Left renal pelvis (tissue), 4 donors: ENCODE measurements around the gene RSRC1. TPM values are rescaled to one million over a fixed set of nuclear protein-coding genes. Genes with fewer than 3 reads are reported as not detected.
"Not testable (repeated sequence)": the region's sequence is repeated elsewhere in the genome, so short reads cannot be mapped to it uniquely, and the experiment has no call there.

ENCODE experiments used
- DNase-seq, 4 donors: peaks; one replicate each; pipeline ENCODE4 v3.0.0-alpha.2; 2013; ENCODE audit warnings: low read depth in 4 of 4, low spot score in 3 of 4
- polyA plus RNA-seq, 4 donors: library from polyadenylated mRNA; unstranded; fragments of 120-200 nt; gene quantifications; one replicate each; pipeline ENCODE4 v1.2.1, GENCODE V29; 2013; ENCODE audit not compliant: insufficient read length in 4 of 4

RSRC1 gene
- polyA plus RNA-seq, 4 donors = 21.1 to 36.4 (median 32.3) TPM

DNA sequence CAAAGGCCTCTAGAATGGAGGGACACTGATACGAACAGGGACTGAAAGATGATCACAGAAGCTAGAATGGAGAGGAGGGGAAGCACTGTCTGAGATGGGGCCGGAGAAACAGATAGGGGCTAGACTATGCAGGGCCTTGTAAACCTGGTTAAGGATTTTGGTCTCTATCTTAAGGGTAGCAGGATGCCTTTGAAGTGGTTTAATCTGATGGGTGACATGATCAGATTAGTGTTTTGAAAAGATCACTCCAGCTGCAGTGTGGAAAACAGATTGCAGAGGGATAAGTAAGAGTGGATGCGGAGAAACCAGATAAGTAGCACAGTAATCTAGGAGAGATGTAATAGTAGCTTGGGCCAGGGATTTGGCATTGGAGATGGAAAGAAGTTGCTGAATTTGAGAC, 108.1 kb downstream of the RSRC1 start:
- no peak for DNase-seq

DNA sequence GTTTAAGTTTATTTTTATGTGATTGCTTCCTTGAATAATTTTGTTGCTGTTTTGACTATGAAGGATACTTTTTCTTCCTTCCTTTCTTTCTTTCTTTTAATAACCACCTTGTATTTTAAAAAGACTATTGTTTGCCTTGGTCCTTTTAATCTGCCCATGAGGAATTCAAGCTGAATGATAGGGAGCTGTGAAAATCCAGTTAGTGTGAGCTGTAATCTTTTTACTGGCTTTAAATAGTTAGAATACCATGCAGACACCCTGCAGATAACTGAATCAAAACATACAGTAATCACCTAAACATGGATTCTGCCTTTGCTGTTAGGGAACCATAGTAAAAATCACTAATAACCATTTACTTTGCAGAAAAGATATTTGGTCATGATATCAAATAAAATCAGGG, 110.7 kb downstream of the RSRC1 start:
- no peak for DNase-seq

DNA sequence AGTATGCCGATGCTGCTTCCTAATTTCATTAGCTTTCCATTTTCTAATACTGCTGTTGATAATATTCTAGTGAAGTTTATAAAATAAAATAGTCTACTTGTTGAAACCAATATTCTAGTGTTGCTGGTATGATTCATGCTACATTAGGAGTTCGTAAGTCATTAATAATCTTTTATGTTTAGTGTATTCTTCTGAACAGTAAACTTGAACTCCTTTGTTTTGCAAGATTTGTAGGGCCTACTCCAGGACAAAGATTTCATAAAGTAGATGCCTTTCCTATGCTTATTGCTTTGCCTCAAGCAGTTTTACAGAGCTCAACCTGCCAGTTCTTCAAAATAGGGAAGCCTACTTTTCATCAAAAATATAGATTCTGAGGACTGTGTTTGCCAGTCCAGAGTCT, 111.5 kb downstream of the RSRC1 start:
- DNase-seq = no peak

DNA sequence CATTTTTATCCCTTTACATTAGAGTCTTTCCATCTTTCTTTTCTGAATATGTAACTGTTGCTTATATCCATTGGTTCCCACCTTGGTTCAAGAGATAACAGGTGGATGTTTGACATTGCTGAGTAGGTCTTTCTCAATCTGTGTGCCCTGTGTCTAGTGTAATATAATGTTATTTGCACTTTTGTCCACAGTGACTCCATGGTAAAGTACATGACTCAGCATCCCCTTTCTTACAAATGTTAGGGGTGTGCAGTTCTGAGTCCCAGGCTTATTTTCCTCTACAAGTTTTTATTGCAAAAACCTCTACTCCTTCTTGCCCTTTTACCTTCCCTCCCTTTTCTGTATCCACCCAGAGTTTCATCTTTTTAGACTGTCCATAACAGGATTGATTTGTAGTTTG, 116.5 kb downstream of the RSRC1 start:
- DNase-seq = no peak

DNA sequence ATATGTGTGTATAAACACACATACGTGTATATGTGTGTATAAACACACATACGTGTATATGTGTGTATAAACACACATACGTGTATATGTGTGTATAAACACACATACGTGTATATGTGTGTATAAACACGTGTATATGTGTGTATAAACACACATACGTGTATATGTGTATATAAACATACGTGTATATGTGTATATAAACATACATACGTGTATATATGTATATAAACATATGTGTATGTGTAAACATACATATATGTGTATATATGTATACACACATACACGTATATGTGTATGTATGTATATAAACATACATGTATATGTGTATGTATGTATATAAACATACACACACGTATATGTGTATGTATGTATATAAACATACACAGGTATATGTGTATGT, 119.1 kb downstream of the RSRC1 start:
- not testable (repeated sequence) for DNase-seq

DNA sequence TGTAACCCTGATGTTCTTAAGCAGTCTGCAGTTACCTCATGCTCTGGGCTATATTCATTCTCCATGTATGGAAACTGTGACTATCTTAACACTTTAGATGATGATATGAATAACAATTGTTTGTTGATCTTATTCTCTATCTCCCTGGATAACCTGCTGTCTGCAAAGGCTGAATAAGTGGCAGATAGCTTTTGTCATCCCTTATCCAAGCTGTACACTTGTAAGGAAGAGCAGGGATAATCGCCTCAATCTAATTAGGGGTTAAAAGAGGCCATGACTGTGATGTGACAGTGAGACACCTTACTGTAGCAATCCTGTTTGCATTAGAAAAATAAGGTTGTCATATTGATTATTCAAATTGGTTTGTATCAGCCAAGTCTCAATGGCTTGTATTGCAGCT, 123.9 kb downstream of the RSRC1 start:
- no peak for DNase-seq

DNA sequence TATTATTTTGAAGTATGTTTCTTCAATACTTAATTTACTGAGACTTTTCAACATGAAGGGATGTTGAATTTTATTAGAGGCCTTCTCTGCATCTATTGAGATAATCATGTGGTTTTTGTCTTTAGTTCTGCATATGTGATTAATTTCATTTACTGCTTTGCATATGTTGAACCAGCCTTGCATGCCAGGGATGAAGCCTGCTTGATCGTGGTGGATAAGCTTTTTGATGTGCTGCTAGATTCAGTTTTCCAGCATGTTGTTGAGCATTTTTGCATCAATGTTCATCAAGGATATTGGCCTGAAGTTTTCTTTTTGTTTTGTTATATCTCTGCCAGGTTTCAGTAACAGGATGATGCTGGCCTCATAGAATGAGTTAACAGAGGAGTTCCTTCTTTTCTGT, 134.4 kb downstream of the RSRC1 start:
- DNase-seq = no peak

DNA sequence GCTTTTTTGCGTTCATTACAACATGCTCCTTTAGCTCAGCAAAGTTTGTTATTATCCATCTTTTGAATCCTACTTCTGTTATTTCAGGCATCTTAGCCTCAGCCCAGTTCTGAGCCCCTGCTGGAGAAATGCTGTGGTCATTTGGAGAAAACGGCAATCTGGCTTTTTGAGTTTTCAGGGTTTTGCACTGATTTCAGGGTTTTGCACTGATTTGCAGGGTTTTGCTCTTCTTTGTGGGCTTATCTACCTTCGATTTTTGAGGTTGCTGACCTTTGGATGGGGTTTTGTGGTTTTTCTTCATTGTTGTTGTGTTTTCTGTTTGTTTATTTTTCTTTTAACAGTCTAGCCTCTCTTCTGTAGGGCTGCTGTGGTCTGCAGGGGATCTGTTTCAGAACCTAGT, 137.4 kb downstream of the RSRC1 start:
- DNase-seq = no peak

DNA sequence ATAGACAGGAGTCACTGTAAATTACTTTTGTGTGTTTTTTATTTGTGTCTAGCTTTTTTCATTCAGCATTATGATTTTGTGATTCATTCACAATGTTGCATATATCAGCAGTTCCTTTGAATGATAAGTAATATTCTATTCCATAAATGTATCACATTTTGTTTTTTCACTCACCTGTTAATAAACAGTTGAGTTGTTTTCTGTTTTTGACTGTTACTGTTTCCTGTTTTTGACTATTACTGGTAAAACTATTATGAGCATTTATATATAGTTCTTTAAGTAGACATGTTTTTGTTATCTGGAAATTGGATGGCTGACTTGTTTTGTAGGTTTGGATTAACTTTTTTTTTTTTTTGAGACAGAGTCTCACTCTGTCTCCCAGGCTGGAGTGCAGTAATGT, 138.4 kb downstream of the RSRC1 start:
- no peak for DNase-seq

DNA sequence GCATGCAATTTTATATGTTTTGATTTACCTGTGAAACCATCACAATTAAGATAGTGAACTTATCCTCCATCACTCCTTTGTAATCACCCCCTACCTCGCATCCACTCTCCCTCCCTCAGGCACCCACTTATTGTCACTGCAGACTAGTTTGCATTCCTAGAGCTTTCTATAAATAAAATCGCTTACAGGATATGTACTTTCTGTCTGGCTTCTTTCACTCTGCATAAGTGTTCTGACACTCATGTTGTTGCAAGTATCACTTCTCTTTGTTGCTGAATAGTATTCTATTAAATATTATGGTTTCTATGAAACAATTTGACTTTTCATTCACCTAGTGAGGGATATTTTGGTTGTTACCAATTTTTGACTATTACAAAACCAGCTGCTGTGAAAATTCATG, 139.3 kb downstream of the RSRC1 start:
- DNase-seq = no peak

DNA sequence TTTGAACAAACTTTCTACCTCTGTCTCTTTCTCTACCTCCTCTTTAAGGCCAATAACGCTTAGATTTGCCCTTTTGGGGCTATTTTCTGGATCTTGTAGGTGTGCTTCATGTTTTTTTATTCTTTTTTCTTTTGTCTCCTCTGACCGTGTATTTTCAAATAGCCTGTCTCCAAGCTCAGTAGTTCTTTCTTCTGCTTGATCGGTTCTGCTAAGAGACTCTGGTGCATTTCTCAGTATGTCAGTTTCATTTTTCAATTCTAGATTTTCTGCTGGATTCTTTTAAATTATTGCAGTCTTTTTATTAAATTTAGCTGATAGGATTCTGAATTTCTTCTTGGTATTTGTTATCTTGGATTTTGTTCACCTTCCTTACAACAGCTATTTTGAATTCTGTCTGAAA, 148.7 kb downstream of the RSRC1 start:
- DNase-seq = no peak

DNA sequence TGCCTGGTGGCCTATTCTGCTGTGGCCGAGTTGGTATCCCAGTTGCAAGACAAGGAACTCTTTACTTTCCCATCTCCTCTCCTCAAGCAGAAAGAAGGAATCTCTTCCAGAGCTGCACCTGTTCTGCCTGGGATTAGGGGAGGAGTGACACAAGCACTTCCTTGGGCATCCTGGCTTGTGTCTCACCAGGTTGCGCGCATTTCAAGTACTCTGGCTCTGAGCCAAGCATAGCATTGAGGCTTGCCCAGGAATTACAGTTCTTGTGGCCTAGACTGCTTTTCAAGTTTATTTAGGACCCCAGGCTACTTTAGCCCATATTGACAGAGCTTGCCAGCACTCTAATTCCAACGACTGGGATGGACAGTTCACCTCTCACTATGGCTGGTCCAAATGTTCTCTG, 150.5 kb downstream of the RSRC1 start:
- DNase-seq = no peak

DNA sequence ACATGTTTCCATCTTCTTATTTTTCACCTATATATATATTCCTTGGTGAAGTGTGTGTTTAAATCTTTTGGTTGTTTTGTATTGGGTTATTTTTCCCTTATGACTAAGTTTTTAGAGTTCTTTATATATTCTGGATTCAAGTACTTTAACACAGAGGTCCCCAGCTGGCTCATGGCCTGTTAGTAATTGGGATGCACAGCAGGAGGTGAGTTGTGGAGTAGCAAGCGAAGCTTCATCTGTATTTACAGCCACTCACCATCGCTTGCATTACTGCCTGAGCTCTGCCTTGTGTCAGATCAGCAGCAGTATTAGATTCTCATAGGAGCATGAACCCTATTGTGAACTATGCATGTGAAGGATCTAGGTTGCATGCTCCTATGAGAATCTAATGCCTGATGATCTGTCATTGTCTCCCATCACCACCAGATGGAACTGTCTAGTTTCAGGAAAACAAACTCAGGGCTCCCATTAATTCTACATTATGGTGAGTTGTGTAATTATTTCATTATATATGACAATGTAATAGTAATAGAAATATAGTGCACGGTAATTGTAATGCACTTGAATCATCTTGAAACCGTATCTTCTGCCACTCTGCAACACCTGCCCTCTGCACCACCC, 151.6 kb downstream of the RSRC1 start:
- no peak for DNase-seq

DNA sequence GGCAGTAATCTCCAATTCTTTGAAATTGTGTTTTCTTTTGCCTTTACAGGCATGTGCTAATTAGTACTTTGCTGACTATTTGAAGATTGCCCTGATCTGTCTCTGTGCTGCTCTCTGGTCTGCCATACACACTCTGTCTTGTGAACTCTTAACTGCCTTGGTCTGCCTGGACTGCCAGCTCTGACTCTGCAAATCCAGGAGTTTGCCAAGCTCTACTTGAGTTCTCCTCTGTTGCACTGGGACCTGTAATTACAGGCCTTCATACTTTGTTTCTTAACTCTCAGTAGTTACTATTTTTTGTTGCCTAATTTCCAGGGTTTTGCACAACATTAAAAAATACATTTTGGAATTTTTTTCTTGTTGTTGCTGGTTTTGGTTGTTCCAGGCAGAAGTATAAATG, 155.0 kb downstream of the RSRC1 start:
- DNase-seq = no peak

DNA sequence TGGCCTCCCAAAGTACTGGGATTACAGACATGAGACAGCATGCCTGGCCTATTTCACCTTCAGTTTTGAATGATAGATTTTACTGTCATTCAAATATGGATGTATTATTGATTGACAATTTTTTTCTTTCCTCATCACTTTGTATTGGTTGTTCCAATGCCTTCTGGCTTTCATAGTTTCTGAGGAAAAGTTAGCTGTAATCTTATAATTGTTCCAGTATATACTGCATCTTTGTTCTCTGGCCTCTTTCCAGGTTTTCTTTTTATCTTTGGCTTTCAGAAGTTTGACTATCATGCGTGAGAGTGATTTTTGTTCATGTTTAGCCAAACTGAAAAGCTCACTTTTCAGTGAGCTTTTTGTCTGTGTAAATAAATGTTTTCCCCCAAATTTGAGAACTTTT, 157.1 kb downstream of the RSRC1 start:
- DNase-seq = no peak

DNA sequence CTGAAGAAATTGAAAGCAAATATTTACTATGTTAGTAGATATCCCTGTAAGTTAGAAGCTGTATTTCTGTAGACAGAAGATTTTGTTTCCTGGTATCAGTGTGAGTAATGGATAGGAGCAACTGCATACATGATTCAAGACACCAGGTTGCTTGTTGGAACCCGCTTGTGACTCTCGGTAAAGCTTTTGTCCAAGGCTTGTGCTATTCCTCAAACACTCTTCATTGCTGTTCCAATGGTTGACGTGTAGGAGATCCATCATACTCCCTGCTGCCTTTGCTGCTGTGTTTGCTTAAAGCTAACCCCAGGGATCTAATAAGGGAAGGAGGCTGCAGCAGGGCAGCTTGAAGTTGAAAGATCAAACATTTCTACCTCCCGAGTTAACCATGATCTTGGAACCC, 160.1 kb downstream of the RSRC1 start:
- no peak for DNase-seq

DNA sequence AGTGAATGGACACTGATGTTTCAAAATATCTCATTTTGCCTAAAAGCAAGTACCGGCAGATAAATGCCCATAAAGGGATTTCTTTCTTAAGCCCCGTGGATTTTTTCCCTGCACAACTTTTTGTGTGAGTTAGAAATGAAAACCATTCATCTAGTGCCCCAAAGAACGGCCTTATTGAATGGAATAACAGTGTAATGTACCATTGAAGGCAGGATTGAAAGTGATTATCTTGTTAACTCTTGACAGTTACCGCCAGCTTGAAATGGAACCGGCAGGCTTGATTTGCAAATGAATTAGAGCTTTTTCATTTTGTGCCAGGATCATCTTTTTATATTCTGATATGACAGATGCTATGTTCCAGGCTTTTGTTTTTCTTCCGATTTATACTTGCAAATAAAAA, 162.2 kb downstream of the RSRC1 start:
- no peak for DNase-seq

DNA sequence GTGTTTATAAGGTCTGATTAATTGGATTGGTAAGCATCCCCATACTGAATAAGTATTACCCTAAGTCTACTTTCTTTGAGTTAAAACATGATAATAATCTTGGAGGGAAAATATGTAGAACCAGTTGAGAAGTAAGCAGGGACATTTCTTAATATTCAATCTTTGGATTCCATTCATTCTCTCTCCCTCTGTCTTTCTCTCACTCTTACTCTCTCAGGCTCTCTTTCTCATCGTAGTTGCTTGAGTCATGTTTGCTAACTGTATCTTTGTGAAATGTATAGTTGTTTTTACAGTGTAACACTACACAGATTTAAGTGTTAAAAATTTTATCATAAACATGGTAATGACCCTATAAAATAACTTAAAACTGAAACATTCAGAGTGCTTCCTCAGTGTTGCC, 163.8 kb downstream of the RSRC1 start:
- no peak for DNase-seq

DNA sequence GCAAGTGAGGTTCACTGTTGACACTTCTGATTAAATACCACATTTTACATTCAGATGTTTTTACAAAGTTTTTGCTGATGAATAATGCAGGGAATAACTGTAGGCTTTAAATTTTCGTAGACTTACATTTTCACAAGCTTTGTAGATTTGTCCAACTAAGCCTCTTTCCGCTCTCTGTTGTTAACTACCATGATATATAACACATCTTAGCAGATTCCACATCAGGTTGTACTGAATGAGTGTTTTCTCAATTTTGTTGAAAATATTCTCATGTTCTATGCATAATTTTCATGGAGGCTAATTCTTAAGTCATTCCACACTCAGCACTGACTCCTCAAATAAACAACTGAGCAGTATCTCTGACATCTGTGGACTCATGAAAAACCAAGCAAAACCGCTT, 168.3 kb downstream of the RSRC1 start:
- no peak for DNase-seq

DNA sequence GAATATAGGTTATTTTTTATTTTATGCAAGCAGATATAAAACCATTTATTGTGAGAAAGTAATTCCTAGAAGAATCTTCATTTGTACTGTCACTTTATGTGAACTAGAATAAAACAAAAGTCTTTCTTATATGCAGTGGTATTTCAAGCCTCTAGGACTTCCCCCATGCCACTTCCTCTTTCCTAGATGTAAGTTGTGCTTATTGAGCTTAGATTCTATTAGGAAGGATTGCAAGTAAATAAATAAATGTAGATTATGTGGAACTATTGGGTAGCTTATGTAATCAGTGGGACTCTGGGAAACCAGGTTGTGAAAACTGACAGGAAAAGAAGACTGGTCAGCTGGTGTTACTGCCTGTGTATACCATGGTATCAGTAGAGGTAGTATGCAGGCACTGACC, 169.7 kb downstream of the RSRC1 start:
- no peak for DNase-seq

DNA sequence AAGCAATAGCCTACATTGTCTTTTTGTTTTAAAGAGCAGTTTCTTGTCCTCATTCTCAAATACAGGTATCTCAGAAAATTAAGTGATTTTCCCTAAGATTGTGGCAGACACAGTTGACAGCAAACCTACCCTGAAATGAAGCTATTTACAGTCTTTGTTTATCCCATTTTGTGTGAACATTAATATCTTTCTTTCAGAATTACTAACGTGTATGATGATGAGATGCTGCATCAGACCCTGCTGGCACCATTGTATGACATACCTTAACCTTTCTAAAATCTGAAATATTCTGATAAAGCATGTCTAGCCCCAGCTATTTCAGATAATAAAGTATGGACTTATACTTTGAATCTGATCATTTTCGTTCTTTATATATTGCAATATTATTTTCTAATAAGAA, 185.9 kb downstream of the RSRC1 start:
- no peak for DNase-seq

DNA sequence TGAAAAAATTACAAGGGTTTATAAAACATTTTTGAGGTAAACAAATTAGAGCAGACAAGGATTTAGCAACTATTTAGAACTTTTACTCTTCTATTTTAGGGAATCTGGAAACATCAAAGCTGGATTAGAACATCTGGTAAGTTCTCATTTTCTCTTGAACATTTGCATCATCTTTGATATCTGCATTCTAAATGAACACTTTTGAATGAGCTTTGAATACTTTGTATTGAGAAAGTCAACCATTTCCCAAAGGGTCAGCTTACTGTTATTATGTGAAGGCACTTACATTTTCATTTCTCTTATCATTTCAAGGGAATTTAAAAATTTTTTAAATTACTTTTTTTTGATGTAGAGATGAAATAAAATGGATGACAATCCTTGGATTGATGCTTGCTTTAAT, 188.1 kb downstream of the RSRC1 start:
- DNase-seq = no peak

DNA sequence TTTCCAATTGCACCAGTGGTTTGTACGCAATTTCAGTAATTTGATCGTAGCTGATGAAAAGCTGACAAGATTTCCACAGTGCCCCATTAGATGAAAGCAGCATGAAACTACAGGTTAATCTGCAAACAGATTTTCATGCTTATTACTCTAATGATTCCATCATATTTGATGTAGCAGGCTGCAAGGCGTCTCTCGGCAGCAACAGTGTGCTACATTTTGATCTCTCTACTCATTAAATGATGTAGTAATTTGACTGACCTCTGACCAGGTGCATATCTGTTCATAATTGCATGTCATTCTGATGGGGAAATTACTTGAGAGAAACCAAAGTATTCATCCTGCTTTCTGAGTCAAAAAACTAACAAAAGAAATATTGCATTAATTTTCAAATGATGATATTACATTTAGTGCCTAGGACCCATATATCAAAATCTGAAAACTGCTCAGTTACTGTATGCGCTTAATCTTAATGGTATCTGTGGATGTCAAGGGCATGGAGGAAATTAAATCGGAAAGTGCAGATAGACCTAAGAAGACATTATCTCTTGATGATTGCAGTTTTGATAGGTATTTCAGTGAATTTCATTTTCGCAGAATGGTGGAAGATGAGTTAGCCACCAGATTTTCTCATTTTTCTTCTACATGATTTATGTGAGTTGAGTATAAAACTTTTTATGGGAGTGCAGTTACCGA, 198.5 kb downstream of the RSRC1 start:
- DNase-seq = no peak
